Measurements from ENCODE around the gene CIAPIN1. TPM values are rescaled to one million over a fixed set of nuclear protein-coding genes. Genes with fewer than 3 reads are reported as not detected.

Gene CIAPIN1
- total and polyA plus RNA-seq, 5 donors from 2014 or later, result 27.1 to 56.5 (median 50.6) TPM

- Histone ChIP-seq H3K27ac (ENCODE audit: insufficient read depth, low read length, poor library complexity, severe bottlenecking) (no peak overlapping the region), H3K9me3 (ENCODE audit: control insufficient read depth in 2 of 2, low read length in 2 of 2) (no peaks in the 10 kb centered on the region), H3K4me3 (ENCODE audit: low read depth, low read length) (no peak overlapping the region), H3K27me3 (ENCODE audit: control insufficient read depth, insufficient read depth, low read length) (no peaks in the 10 kb centered on the region), H3K4me1 (ENCODE audit: control insufficient read depth, insufficient read depth, low read length, poor library complexity, severe bottlenecking) (no peaks in the 10 kb centered on the region), H3K36me3 (ENCODE audit: control insufficient read depth, insufficient read depth, low read length) (peaks cover 53% of the 10 kb centered on the region)
- Mint-ChIP-seq H3K27me3 (no peaks in the 10 kb centered on the region), H3K4me3 (no peak overlapping the region), H3K9me3 (no peaks in the 10 kb centered on the region), H3K36me3 (peaks cover 42% of the 10 kb centered on the region), H3K27ac (no peak overlapping the region), H3K4me1 (peaks cover 0 to 4% (median 0%) of the 10 kb centered on the region in 4 donors)
- DNase-seq (no peak), ATAC-seq (ENCODE audit: low read depth in 2 of 2) (no peak)
Measured at GRCh38 chr16:57427824-57428223, 19.4 kb downstream of the CIAPIN1 start.

DNA sequence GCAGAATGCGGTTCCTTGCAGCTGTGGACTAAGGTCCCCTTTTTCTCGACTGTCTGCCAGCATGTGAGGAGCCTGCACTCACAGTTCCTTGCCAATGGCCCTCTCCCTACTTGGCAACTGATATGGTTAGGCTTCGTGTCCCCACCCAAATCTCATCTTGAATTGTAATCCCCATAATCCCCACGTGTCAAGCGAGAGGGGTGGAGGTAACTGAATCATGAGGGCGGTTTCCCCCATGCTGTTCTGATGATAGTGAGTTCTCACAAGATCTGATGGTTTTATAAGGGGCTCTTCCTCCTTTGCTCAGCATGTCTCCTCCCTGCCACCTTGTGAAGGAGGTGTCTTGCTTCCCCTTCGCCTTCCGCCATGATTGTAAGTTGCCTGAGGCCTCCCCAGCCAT is 19.9 kb downstream of the CIAPIN1 start:
- Mint-ChIP-seq H3K27ac (no peak overlapping the region), H3K4me3 (no peak overlapping the region), H3K36me3 (peaks cover 37% of the 10 kb centered on the region), H3K9me3 (no peaks in the 10 kb centered on the region), H3K27me3 (no peaks in the 10 kb centered on the region), H3K4me1 (peaks cover 0 to 4% (median under 1%) of the 10 kb centered on the region in 4 donors)
- H3K27ac ChIP-seq (ENCODE audit: insufficient read depth, low read length, poor library complexity, severe bottlenecking), result no peak overlapping the region
- no peaks in the 10 kb centered on the region for H3K27me3 ChIP-seq (ENCODE audit: control insufficient read depth, insufficient read depth, low read length)
- no peak for ATAC-seq (ENCODE audit: low read depth in 2 of 2)
- no peaks in the 10 kb centered on the region for H3K9me3 ChIP-seq (ENCODE audit: control insufficient read depth in 2 of 2, low read length in 2 of 2)
- peaks cover 48% of the 10 kb centered on the region for H3K36me3 ChIP-seq (ENCODE audit: control insufficient read depth, insufficient read depth, low read length)
- no peaks in the 10 kb centered on the region for H3K4me1 ChIP-seq (ENCODE audit: control insufficient read depth, insufficient read depth, low read length, poor library complexity, severe bottlenecking)
- no peak overlapping the region for H3K4me3 ChIP-seq (ENCODE audit: low read depth, low read length)
- DNase-seq, result no peak

- peaks cover 40% of the 10 kb centered on the region for H3K36me3 ChIP-seq (ENCODE audit: control insufficient read depth, insufficient read depth, low read length)
- Mint-ChIP-seq H3K4me1 (peaks cover 0 to 4% (median under 1%) of the 10 kb centered on the region in 4 donors), H3K36me3 (peaks cover 35% of the 10 kb centered on the region), H3K4me3 (no peak overlapping the region), H3K27ac (no peak overlapping the region), H3K27me3 (no peaks in the 10 kb centered on the region), H3K9me3 (no peaks in the 10 kb centered on the region)
- no peaks in the 10 kb centered on the region for H3K9me3 ChIP-seq (ENCODE audit: control insufficient read depth in 2 of 2, low read length in 2 of 2)
- no peak overlapping the region for H3K4me3 ChIP-seq (ENCODE audit: low read depth, low read length)
- H3K27me3 ChIP-seq (ENCODE audit: control insufficient read depth, insufficient read depth, low read length), result no peaks in the 10 kb centered on the region
- DNase-seq (no peak), ATAC-seq (ENCODE audit: low read depth in 2 of 2) (no peak)
- no peaks in the 10 kb centered on the region for H3K4me1 ChIP-seq (ENCODE audit: control insufficient read depth, insufficient read depth, low read length, poor library complexity, severe bottlenecking)
- H3K27ac ChIP-seq (ENCODE audit: insufficient read depth, low read length, poor library complexity, severe bottlenecking), result no peak overlapping the region
Measured at GRCh38 chr16:57426356-57426755, 20.8 kb downstream of the CIAPIN1 start.

DNA sequence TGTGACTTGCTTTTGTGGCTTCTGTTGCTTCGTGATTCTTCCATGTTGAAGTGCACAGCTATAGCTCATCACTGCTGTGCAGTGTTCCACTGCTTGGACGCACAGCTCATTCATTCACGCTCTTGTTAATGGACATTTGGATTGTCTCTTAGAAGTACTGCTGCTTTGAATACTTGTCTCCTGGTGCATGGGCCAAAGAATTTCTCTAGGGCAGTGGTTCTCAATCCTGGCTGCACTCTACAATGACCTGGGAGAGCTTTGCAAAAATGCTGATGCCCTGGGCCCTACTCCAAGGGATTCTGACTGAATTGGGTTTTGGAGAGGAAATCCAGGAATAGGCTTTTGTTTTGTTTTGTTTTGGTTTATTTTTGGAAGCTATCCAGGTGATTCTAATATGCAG is 22.6 kb downstream of the CIAPIN1 start:
- ATAC-seq (ENCODE audit: low read depth in 2 of 2), result no peak
- DNase-seq, result no peak
- H3K9me3 Mint-ChIP-seq, result no peaks in the 10 kb centered on the region
- H3K36me3 ChIP-seq (ENCODE audit: control insufficient read depth, insufficient read depth, low read length), result peaks cover 23% of the 10 kb centered on the region
- H3K9me3 ChIP-seq (ENCODE audit: control insufficient read depth in 2 of 2, low read length in 2 of 2), result no peaks in the 10 kb centered on the region
- H3K4me3 ChIP-seq (ENCODE audit: low read depth, low read length), result no peak overlapping the region
- H3K4me1 ChIP-seq (ENCODE audit: control insufficient read depth, insufficient read depth, low read length, poor library complexity, severe bottlenecking), result no peaks in the 10 kb centered on the region
- H3K27me3 Mint-ChIP-seq, result peaks cover 3% of the 10 kb centered on the region
- H3K27ac Mint-ChIP-seq, result peak overlapping the region in 1 of 3 donors; percentile 9
- no peaks in the 10 kb centered on the region for H3K27me3 ChIP-seq (ENCODE audit: control insufficient read depth, insufficient read depth, low read length)
- H3K36me3 Mint-ChIP-seq, result peaks cover 20% of the 10 kb centered on the region
- no peak overlapping the region for H3K4me3 Mint-ChIP-seq
- H3K4me1 Mint-ChIP-seq, result peaks cover 0 to 2% (median under 1%) of the 10 kb centered on the region in 4 donors
- no peak overlapping the region for H3K27ac ChIP-seq (ENCODE audit: insufficient read depth, low read length, poor library complexity, severe bottlenecking)

DNA sequence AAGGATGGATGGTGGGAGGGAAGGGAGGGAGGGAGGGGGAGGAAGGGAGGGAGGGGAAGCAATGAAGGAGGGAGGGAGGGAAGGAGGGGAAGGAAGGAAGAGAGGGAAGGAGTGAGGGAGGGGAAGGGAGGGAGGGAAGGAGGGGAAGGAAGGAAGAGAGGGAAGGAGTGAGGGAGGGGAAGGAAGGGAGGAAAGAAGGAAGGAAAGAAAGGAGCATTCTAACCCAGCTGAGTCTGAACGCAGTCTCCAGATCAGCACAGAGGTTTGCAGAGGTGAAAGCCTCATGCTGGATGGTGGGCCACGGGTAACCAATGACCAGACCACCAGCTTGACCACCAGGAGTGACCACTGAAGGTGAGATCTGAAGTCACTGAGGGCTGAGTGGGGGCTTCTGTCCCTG is 24.0 kb downstream of the CIAPIN1 start:
- Mint-ChIP-seq H3K27me3 (peaks cover 5% of the 10 kb centered on the region), H3K4me3 (no peak overlapping the region), H3K9me3 (no peaks in the 10 kb centered on the region), H3K4me1 (peaks cover 0 to 10% (median 6%) of the 10 kb centered on the region in 4 donors), H3K27ac (no peak overlapping the region), H3K36me3 (peaks cover 10% of the 10 kb centered on the region)
- Histone ChIP-seq H3K27me3 (ENCODE audit: control insufficient read depth, insufficient read depth, low read length) (no peaks in the 10 kb centered on the region), H3K9me3 (ENCODE audit: control insufficient read depth in 2 of 2, low read length in 2 of 2) (no peaks in the 10 kb centered on the region), H3K4me1 (ENCODE audit: control insufficient read depth, insufficient read depth, low read length, poor library complexity, severe bottlenecking) (peaks cover 7% of the 10 kb centered on the region), H3K4me3 (ENCODE audit: low read depth, low read length) (no peak overlapping the region), H3K36me3 (ENCODE audit: control insufficient read depth, insufficient read depth, low read length) (peaks cover 12% of the 10 kb centered on the region), H3K27ac (ENCODE audit: insufficient read depth, low read length, poor library complexity, severe bottlenecking) (no peak overlapping the region)
- DNase-seq, result no peak
- no peak for ATAC-seq (ENCODE audit: low read depth in 2 of 2)

DNA sequence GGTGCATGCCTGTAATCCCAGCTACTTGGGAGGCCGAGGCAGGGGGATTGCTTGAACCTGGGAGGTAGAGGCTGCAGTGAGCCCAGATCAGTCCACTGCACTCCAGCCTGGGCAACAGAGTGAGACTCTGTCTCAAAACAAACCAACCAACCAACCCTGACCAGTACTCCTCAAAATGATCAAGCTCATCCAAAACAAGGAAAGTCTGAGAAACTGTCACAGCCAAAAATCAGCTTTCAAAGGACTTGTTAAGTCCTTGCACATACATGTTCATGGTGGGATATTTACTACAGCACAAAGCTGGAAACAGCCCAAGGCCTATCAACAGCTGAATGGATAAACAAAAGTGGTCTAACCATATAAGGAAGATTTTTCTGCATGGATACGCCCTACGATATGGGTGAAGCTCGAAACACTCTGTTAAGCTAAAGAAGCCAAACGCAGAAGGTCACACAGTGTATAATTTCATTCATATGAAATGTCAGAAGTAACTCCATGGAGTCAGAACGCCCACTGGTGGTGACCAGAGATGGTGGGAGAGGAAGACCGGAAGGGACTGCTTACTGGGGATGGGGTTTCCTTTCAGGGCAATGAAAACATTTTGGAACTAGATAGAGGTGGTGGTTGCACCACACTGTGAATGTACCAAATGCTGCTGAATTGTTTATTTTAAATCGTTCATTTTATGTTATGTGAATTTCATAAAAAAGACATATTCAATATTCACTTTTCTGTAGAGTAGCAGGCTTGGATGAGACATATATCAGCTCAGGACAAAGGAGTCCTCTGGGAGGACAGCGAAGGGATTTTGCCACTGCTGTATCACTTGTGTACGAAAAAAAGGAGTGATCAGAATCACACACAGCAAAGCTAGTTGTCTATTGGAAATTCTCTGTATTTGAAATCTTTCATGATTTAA is 24.9 kb downstream of the CIAPIN1 start:
- Histone ChIP-seq H3K4me1 (ENCODE audit: control insufficient read depth, insufficient read depth, low read length, poor library complexity, severe bottlenecking) (peaks cover 7% of the 10 kb centered on the region), H3K9me3 (ENCODE audit: control insufficient read depth in 2 of 2, low read length in 2 of 2) (no peaks in the 10 kb centered on the region), H3K27me3 (ENCODE audit: control insufficient read depth, insufficient read depth, low read length) (no peaks in the 10 kb centered on the region), H3K36me3 (ENCODE audit: control insufficient read depth, insufficient read depth, low read length) (peaks cover 5% of the 10 kb centered on the region), H3K4me3 (ENCODE audit: low read depth, low read length) (no peak overlapping the region), H3K27ac (ENCODE audit: insufficient read depth, low read length, poor library complexity, severe bottlenecking) (no peak overlapping the region)
- DNase-seq (no peak), ATAC-seq (ENCODE audit: low read depth in 2 of 2) (no peak)
- Mint-ChIP-seq H3K4me1 (peaks cover under 1 to 14% (median 6%) of the 10 kb centered on the region in 4 donors), H3K36me3 (peaks cover 3% of the 10 kb centered on the region), H3K4me3 (no peak overlapping the region), H3K27me3 (peaks cover 5% of the 10 kb centered on the region), H3K27ac (peak overlapping the region in 1 of 3 donors; percentile 43), H3K9me3 (no peaks in the 10 kb centered on the region)

GRCh38 chr16:57419506-57419905 is 27.7 kb downstream of the CIAPIN1 start:
- Mint-ChIP-seq H3K4me1 (peaks cover 3 to 20% (median 10%) of the 10 kb centered on the region in 4 donors), H3K36me3 (no peaks in the 10 kb centered on the region), H3K9me3 (no peaks in the 10 kb centered on the region), H3K27me3 (peaks cover 10% of the 10 kb centered on the region), H3K4me3 (no peak overlapping the region), H3K27ac (peak overlapping the region in 1 of 3 donors; percentile 91)
- Histone ChIP-seq H3K4me3 (ENCODE audit: low read depth, low read length) (no peak overlapping the region), H3K9me3 (ENCODE audit: control insufficient read depth in 2 of 2, low read length in 2 of 2) (no peaks in the 10 kb centered on the region), H3K27ac (ENCODE audit: insufficient read depth, low read length, poor library complexity, severe bottlenecking) (no peak overlapping the region), H3K36me3 (ENCODE audit: control insufficient read depth, insufficient read depth, low read length) (no peaks in the 10 kb centered on the region), H3K4me1 (ENCODE audit: control insufficient read depth, insufficient read depth, low read length, poor library complexity, severe bottlenecking) (peaks cover 15% of the 10 kb centered on the region), H3K27me3 (ENCODE audit: control insufficient read depth, insufficient read depth, low read length) (no peaks in the 10 kb centered on the region)
- DNase-seq (no peak), ATAC-seq (ENCODE audit: low read depth in 2 of 2) (no peak)

DNA sequence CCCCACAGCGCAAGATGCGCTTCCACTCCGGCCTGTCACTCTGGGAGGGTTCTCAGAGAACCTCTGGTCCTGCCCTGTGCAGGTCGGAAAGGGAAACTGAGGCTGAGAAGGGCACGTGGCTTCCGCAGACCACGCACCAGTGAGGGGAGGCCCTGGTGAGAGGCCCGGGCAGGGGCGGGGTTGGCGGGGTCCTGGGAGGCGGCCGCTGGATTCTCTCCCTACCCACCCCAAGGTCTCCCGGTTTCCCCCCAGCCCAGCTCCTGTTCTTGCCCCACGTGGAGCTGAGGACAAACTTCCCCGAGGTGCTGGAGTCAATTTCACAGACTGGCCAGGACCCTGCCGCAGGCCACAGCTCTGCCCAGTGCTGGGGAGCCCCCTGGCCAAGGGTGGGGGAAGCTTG is 31.1 kb downstream of the CIAPIN1 start:
- Histone ChIP-seq H3K9me3 (ENCODE audit: control insufficient read depth in 2 of 2, low read length in 2 of 2) (no peaks in the 10 kb centered on the region), H3K36me3 (ENCODE audit: control insufficient read depth, insufficient read depth, low read length) (no peaks in the 10 kb centered on the region), H3K4me1 (ENCODE audit: control insufficient read depth, insufficient read depth, low read length, poor library complexity, severe bottlenecking) (peaks cover 15% of the 10 kb centered on the region), H3K27ac (ENCODE audit: insufficient read depth, low read length, poor library complexity, severe bottlenecking) (no peak overlapping the region), H3K4me3 (ENCODE audit: low read depth, low read length) (no peak overlapping the region), H3K27me3 (ENCODE audit: control insufficient read depth, insufficient read depth, low read length) (no peaks in the 10 kb centered on the region)
- H3K4me1 Mint-ChIP-seq, result peaks cover 3 to 19% (median 10%) of the 10 kb centered on the region in 4 donors
- DNase-seq, result no peak
- no peaks in the 10 kb centered on the region for H3K9me3 Mint-ChIP-seq
- no peaks in the 10 kb centered on the region for H3K36me3 Mint-ChIP-seq
- peaks cover 10% of the 10 kb centered on the region for H3K27me3 Mint-ChIP-seq
- H3K4me3 Mint-ChIP-seq, result peak overlapping the region in 1 of 4 donors; percentile 52
- no peak overlapping the region for H3K27ac Mint-ChIP-seq
- ATAC-seq (ENCODE audit: low read depth in 2 of 2), result no peak
